T1000 (cell line): ENCODE results near the gene SEPTIN10.
"Not testable (repeated sequence)": the region's sequence is repeated elsewhere in the genome, so short reads cannot be mapped to it uniquely, and the experiment has no call there.

Experiments
- DNase-seq: peaks from one replicate; lab custom pipeline; 2025; ENCODE audit warnings: mixed read lengths; lab: John Stamatoyannopoulos, UW

Gene SEPTIN10

GRCh38 chr2:109633284-109633961 is 19.7 kb upstream of the SEPTIN10 start:
- DNase-seq = no peak

GRCh38 chr2:109632158-109632789 is 18.5 kb upstream of the SEPTIN10 start:
- no peak for DNase-seq

DNA sequence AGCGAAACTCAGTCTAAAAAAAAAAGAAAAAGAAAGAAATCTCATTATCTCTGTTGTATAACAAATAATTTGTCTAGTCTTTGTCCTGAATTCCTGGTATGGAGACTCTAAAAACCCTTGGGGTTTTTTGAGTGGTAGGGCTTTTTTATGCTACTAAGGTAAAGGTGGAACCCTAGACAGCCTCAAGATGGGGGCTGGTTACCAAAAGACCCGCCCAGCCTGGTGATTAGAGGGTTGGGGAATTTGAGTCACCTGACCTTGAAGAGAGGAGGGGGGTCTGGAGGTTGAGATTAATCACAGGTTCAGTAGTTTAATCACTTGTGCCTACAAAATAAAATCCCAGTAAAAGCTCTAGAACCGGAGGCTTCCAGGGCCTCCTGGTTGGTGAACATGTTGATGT is 18.0 kb upstream of the SEPTIN10 start:
- no peak for DNase-seq

GRCh38 chr2:109630441-109631430 is 17.0 kb upstream of the SEPTIN10 start:
- no peak for DNase-seq

DNA sequence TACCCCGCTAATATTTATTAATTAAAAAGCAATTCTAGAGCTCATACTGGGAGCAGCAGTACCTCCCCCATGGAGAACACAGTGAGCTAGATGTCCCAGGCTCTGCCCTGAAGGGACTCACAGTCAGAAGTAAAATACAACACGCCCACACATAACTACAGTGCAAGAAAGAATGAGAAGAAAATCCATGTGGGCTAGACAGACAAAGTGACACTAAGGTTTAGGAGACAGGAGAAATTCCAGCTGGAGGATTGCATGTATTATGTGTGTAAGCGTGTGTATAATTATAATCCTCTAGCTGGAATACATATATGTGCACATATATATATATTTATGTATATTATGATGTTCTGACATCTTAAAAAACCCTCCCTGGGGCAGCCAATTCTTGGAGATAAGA is 16.1 kb upstream of the SEPTIN10 start:
- no peak for DNase-seq

GRCh38 chr2:109628321-109628720 is 14.6 kb upstream of the SEPTIN10 start:
- DNase-seq = not testable (repeated sequence)

- no peak for DNase-seq
Measured at GRCh38 chr2:109624339-109624738, 10.6 kb upstream of the SEPTIN10 start.

DNA sequence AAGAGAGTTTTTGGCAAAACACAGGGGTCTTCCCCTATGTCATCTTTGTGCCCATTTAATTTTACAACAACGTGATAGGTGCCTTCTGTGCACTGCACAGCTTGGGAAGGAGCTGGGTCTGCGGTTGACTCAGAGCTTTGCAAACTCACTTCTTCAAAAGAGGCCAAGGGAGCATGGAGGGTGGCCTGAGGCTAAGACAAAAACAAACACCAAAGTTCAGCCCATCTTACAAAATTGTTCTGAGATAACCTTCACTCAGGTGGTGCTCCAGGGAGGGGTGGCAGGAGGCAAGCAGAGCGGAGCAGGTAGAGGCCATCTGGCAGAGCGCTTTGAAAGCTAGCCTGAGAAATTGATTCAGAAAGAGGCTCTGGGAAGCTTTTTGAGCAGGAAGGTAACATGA is 10.2 kb upstream of the SEPTIN10 start:
- no peak for DNase-seq

GRCh38 chr2:109623297-109623696 is 9.5 kb upstream of the SEPTIN10 start:
- DNase-seq = no peak

- DNase-seq = no peak
Measured at GRCh38 chr2:109619032-109619615, 5.4 kb upstream of the SEPTIN10 start.

DNA sequence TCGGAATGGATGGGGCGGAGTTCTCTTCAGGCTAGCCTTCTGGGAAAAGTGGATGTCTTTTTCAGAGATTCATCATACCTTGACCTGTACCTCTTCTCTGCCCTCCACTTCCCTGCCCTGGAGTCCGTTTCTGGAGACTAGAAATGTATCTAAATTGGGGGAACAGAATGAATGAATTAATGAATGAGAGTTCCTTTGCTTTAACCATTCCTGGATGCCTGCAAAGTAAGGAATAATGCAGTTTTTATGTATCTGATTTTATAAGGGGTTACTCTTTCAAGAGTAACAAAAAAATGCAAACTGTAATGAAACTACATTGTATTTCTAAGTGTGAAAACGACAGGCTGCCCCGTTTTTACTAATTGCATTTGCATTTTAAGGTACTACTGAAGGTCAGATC is 2.4 kb upstream of the SEPTIN10 start:
- DNase-seq = no peak

DNA sequence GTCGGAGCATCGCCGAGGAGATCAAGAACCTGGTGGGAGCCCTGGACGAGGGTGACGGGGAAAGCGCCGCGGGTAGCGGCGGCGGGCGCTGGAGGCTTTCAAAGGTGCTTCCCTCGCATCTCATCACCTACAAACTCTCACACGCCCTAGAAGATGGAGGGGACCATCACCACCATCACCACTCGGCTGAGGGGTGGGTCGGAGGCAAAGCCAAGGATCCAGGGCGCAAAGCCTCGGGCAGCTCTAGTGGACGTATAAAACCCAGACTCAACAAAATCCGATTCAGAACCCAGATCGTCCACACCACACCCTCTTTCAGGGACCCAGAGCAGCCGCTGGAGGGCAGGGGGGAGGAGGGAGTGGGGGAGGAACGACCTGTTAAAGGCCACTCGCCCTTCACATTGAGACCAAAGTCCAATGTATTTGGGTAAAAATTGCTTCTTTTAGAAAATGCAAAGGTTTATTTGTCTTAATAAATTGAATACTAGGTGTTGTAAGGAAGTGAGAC is 1.9 kb upstream of the SEPTIN10 start:
- DNase-seq = no peak

GRCh38 chr2:109614715-109615636 is 1.2 kb upstream of the SEPTIN10 start:
- peak; percentile 36 for DNase-seq

- no peak for DNase-seq
Measured at GRCh38 chr2:109613081-109613921, 465 bp downstream of the SEPTIN10 start.

GRCh38 chr2:109611467-109612095 is 2.2 kb downstream of the SEPTIN10 start:
- DNase-seq = no peak

GRCh38 chr2:109609352-109610024 is 4.3 kb downstream of the SEPTIN10 start:
- no peak for DNase-seq

- DNase-seq = no peak
Measured at GRCh38 chr2:109607766-109608165, 6.0 kb downstream of the SEPTIN10 start.

- DNase-seq = peak; percentile 45
Measured at GRCh38 chr2:109604597-109604996, 9.2 kb downstream of the SEPTIN10 start.

GRCh38 chr2:109602617-109603188 is 11.1 kb downstream of the SEPTIN10 start:
- DNase-seq = no peak
